Measurements from ENCODE around the gene ASRGL1.

The ASRGL1 gene

GRCh38 chr11:62392506-62392905 lies 55.3 kb downstream of the ASRGL1 start:
- DNase-seq (ENCODE audit: low read depth in 2 of 2) = no peak

- no peak for DNase-seq (ENCODE audit: low read depth in 2 of 2)
Measured at GRCh38 chr11:62393061-62393611, 55.9 kb downstream of the ASRGL1 start.

DNA sequence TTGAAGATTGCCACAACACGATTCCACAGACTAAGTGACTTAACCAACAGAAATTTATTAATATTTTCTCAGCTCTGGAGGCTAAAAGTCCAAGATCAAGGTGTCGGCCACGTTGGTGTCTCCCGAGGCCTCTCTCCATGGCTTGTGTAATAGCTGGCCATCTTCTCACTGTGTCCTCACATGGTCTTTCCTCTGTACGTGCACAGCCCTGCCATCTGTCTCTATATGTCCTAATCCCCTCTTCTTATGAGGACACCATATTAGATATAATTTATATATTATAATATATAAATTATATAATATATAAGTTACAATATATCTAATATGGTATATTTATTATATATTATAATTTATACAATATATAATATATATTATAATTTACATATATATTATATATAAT lies 56.5 kb downstream of the ASRGL1 start:
- DNase-seq (ENCODE audit: low read depth in 2 of 2) = no peak

GRCh38 chr11:62394825-62395538 lies 57.7 kb downstream of the ASRGL1 start:
- DNase-seq (ENCODE audit: low read depth in 2 of 2) = peak; percentile 55 to 60

DNA sequence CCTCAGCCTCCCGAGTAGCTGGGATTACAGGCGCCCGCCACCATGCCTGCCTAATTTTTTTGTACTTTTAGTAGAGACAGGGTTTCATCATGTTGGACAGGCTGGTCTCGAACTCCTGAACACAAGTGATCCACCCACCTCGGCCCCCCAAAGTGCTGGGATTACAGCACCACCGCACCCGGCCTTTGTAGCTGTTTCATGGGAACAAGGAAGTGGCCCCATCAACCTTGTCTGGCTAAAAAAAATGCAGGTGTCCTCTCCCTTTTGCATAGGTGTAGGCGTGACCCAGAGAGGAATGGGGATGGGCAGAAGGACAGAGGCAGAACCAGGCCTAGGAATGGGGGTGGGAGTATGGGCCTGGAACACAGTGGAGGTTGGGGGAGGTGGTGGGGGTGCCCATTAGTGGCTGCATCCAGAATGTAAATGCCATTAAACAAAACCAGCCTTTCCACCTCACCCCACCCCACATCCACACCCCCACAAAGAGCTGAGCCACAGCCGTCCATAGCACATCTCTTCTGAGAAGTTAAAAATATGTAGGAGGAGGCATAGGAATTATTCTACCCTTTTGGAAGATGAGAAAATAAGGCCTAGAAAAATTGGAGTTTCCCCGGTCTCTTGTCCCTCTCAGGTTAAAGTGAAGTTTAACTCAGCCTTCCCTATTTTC lies 58.8 kb downstream of the ASRGL1 start:
- DNase-seq (ENCODE audit: low read depth in 2 of 2) = no peak

DNA sequence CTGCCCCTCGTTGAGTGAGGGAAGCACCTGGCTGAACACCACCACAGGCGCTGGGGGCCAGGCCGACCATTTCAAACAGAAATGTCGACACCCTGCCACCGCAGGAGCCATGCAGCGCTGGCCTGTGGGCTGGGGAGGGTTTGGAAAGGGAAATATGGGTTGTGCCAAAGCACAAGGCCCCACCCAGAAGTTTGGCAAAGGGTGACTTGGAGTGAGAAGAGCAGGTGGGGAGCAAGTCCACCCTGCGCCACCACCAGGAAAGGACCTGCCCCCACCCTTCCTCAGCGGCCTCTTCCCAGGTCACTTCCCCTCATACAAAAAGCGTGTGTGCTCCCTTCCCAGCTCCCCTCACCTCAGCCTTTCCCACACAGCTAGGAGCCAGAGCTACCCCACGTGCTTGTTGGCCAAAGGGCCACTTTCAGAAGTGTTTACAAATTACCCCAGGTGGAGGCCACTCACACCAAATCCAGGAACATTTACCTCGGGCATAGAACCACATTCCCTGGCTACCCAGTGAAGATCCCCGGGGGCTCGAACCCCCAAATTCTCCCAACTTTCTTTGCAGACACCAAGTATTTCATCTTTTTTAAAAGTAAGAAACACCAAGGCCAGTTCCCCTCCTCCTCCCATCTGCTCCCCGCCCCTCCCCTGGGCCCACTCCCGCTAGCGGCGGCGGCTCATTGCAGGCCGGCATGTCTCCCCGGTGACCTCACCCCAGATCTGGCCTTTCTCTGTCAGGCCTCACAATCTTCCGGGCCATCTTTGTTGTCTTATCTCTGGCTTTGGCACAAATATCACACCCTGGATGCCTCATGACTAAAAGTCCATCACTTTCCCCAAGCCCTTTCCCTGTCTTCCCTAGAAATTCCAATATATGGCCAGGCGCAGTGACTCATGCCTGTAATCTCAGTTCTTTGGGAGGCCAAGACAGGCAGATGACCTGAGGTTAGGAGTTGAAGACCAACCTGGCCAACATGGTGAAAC lies 61.1 kb downstream of the ASRGL1 start:
- peak in 1 of 2 experiments; percentile 13 for DNase-seq (ENCODE audit: low read depth in 2 of 2)

GRCh38 chr11:62399172-62399877 lies 62.1 kb downstream of the ASRGL1 start:
- no peak for DNase-seq (ENCODE audit: low read depth in 2 of 2)

DNA sequence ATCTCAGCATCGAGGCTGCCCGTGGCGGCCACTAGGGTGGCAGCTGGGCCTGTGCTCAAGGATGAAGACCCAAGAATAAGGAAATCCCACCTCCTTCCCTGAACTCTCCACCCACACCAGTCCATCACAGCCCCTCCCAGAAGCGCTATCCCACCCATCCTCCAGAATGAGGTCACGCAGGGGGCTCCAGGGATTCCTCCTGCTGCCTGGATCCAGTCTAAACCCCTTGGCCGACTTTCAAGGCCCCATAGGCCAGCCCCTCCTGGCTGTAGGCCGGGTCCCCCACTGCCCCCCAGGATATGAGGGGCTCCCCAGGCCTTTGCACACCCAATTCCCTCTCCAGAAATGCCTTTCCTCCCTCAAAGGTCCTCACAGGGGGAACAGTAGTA lies 62.6 kb downstream of the ASRGL1 start:
- no peak for DNase-seq (ENCODE audit: low read depth in 2 of 2)

GRCh38 chr11:62400281-62400680 lies 63.0 kb downstream of the ASRGL1 start:
- no peak for DNase-seq (ENCODE audit: low read depth in 2 of 2)

DNA sequence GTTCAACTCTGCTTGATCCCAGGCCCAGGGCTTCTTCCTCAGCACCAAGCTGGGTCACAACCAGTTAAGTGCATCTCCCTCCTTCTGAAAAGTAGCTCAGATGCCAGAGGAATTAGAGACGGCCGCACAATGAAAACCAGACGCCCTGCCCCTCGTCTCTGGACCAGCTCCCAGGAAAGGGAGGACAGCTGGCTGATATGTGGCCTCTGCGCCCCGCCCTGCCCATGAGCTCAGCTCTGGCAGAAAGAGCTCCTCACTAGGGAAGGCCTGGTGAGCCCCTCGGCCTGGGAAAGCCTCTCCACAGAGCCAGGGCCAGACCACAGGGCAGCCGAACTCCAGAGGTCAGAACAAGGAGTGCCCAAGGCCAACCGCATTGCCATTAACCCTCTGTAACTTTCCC lies 63.5 kb downstream of the ASRGL1 start:
- DNase-seq (ENCODE audit: low read depth in 2 of 2) = peak; percentile 56 to 61

- no peak for DNase-seq (ENCODE audit: low read depth in 2 of 2)
Measured at GRCh38 chr11:62401356-62401755, 64.1 kb downstream of the ASRGL1 start.

GRCh38 chr11:62401811-62402210 lies 64.6 kb downstream of the ASRGL1 start:
- no peak for DNase-seq (ENCODE audit: low read depth in 2 of 2)

DNA sequence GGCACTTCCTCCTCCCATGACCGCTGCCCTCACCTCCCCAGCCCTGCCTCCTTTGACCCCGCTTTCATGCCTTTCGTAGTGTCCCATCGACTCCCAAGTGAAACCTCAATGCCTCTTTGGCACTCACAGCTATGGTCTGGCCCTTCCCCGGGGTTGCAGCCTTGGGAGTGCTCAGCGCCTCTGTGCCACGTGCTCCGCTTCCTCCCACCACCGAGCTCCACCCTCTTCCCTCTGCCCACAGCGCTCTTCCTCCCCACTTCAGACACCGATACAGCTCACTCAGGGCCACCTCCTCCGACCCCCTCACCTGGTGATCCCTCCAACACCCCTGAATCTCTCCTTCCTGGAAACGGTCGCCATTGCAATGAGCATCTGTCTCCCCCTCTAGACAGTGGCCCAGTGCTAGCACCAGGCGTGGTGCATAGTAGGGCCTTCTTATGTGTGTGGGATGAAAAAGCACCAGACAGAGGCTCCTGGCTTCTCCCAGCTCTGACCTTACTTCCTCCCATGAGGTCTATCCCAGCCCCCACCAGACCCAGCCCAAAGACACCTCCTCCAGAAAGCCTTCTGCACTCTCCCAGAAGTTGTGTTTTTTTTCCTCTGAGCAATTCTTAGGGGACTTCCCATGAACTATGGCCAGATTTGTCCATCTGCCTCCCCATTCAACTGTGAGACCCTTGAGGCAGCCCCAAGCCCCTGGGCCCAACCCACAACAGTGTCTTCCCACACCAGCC lies 65.1 kb downstream of the ASRGL1 start:
- DNase-seq (ENCODE audit: low read depth in 2 of 2) = no peak

DNA sequence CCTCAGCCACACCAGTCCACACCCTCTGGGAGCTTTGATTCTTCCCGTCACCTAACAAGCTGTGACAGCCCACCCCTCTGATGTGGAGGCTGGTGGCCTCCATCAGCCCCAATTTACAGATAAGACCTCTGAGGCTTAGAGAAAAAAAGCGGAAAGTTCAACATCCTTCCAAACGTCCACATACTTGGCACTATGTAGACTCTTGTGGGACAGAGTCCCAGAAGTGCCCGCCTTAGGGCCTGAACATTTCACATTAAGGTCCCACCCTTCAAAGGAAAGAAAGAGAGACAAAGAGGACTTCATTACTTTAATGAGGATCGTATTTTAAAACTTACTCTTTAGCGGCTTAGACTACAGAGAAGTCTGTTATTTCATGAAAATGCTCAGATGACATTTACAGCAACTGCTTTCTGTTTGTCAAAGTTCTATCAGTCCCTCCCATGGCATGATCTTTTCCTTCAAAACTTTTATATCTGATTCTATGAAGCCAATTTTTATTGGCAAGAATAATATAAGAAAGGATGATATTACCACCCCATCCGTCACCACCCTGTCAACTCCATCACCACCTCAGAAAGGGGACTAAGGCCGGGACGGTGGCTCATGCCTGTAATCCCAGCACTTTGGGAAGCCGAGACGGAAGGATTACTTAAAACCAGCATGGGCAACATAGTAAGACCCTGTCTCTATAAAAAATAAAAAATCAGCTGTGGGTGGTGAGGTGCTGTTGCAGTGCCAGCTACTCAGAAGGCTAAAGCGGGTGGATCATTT lies 65.9 kb downstream of the ASRGL1 start:
- DNase-seq (ENCODE audit: low read depth in 2 of 2) = no peak

DNA sequence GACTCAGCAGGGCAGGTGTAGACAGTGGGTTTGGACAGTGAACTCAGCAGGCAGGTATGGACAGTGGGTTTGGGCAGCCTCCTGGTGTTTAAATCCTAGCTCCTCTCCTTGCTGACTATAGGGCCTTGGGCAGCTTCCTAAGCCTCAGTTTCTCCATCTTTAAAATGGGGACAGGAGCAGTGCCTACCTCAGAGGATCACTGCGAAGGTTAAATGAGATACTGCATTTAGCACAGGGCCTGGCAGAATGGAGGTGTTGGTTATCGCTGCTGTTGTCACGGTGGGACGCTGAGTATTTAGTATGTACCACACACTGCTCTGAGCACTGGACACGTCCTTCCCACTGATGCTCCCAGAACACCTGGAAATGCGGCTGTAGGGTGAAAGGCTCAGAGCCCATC lies 67.2 kb downstream of the ASRGL1 start:
- DNase-seq (ENCODE audit: low read depth in 2 of 2) = no peak

DNA sequence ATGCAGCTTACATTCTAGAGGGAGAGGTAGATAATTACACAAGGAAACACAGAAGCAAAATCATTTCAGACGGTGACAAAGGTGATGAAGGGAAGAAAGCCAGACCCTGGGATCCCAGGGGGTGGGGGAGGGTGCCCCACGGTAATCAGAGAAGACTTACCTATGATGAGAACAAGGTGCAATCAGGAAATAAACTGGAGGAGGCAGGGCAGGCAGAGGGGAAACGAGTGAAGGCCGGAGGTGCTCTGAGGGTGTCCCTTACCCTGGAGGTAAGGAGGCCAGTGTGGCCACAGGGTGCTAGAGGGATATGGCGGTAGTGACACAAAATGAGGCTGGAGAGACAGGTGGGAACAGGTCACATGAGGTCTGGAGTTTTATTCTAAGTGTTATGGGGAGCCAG lies 67.7 kb downstream of the ASRGL1 start:
- no peak for DNase-seq (ENCODE audit: low read depth in 2 of 2)

DNA sequence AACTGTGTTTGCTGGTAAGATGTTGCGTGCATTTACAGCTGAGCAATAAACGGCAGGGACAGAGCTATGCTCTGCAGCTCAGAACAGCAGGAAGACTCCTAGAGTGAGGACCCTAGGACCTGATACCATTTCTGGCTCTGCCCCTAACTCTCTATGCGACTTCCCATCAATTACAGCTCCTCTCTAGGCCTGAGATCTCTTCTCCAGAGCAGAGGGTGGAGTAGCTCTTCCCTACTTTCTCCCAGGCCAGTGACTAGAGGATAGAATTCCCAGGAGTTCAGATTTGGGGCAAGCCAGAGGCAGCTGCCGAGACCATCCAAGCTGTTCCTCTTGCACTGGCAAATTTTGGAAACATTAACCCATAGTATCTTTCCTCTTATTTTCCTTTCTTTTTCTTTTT lies 68.8 kb downstream of the ASRGL1 start:
- DNase-seq (ENCODE audit: low read depth in 2 of 2) = no peak

GRCh38 chr11:62409831-62410230 lies 72.6 kb downstream of the ASRGL1 start:
- DNase-seq (ENCODE audit: low read depth in 2 of 2) = no peak

GRCh38 chr11:62410972-62411371 lies 73.7 kb downstream of the ASRGL1 start:
- no peak for DNase-seq (ENCODE audit: low read depth in 2 of 2)

GRCh38 chr11:62411524-62411923 lies 74.3 kb downstream of the ASRGL1 start:
- DNase-seq (ENCODE audit: low read depth in 2 of 2) = no peak
